Measurements from ENCODE around the gene ARL5B.
"Not testable (repeated sequence)": the region's sequence is repeated elsewhere in the genome, so short reads cannot be mapped to it uniquely, and the experiment has no call there.

The ARL5B gene

GRCh38 chr10:18619016-18619415 lies 40.2 kb upstream of the ARL5B start:
- no peak for TF ChIP-seq CTCF (IDR thresholded peaks at IDR 0.05)

GRCh38 chr10:18620856-18621255 lies 38.4 kb upstream of the ARL5B start:
- H3K4me1 ChIP-seq (ENCODE audit: control insufficient read depth in 1 of 2, insufficient read depth in 1 of 2, low read depth in 1 of 2, low read length in 1 of 2): no peaks in the 10 kb centered on the region

More at GRCh38 chr10:18619016-18619415, 40.2 kb upstream of the ARL5B start:
- Histone ChIP-seq H3K4me1 (ENCODE audit: control insufficient read depth in 1 of 2, insufficient read depth in 1 of 2, low read depth in 1 of 2, low read length in 1 of 2) (no peaks in the 10 kb centered on the region), H3K9me3 (no peaks in the 10 kb centered on the region), H3K27ac (no peak overlapping the region), H3K36me3 (peaks cover 7% of the 10 kb centered on the region), H3K4me3 (ENCODE audit: low read depth in 1 of 2, low read length in 1 of 2) (no peak overlapping the region), H3K27me3 (no peaks in the 10 kb centered on the region)

GRCh38 chr10:18623671-18624070 lies 35.6 kb upstream of the ARL5B start:
- H3K9me3 ChIP-seq; H3K4me1 ChIP-seq (ENCODE audit: control insufficient read depth in 1 of 2, insufficient read depth in 1 of 2, low read depth in 1 of 2, low read length in 1 of 2): not testable (repeated sequence)

More at GRCh38 chr10:18620856-18621255, 38.4 kb upstream of the ARL5B start:
- H3K36me3 ChIP-seq: peaks cover 7% of the 10 kb centered on the region
- H3K4me3 ChIP-seq (ENCODE audit: low read depth in 1 of 2, low read length in 1 of 2): no peak overlapping the region
- H3K27me3 ChIP-seq: no peaks in the 10 kb centered on the region
- H3K27ac ChIP-seq: no peak overlapping the region
- no peak for TF ChIP-seq CTCF (IDR thresholded peaks at IDR 0.05)
- no peaks in the 10 kb centered on the region for H3K9me3 ChIP-seq

GRCh38 chr10:18625886-18626285 lies 33.3 kb upstream of the ARL5B start:
- Histone ChIP-seq H3K36me3 (peaks cover 7% of the 10 kb centered on the region), H3K4me1 (ENCODE audit: control insufficient read depth in 1 of 2, insufficient read depth in 1 of 2, low read depth in 1 of 2, low read length in 1 of 2) (no peaks in the 10 kb centered on the region), H3K9me3 (no peaks in the 10 kb centered on the region), H3K27me3 (no peaks in the 10 kb centered on the region), H3K4me3 (ENCODE audit: low read depth in 1 of 2, low read length in 1 of 2) (no peak overlapping the region), H3K27ac (no peak overlapping the region)
- no peak for TF ChIP-seq CTCF (IDR thresholded peaks at IDR 0.05)

More at GRCh38 chr10:18623671-18624070, 35.6 kb upstream of the ARL5B start:
- not testable (repeated sequence) for H3K27me3 ChIP-seq; H3K27ac ChIP-seq; H3K4me3 ChIP-seq (ENCODE audit: low read depth in 1 of 2, low read length in 1 of 2); H3K36me3 ChIP-seq

GRCh38 chr10:18627452-18628018 lies 31.7 kb upstream of the ARL5B start:
- not testable (repeated sequence) for H3K27ac ChIP-seq, H3K9me3 ChIP-seq

GRCh38 chr10:18632500-18632899 lies 26.7 kb upstream of the ARL5B start:
- H3K4me1 ChIP-seq (ENCODE audit: control insufficient read depth in 1 of 2, insufficient read depth in 1 of 2, low read depth in 1 of 2, low read length in 1 of 2); H3K36me3 ChIP-seq; H3K27ac ChIP-seq; H3K27me3 ChIP-seq; H3K9me3 ChIP-seq; H3K4me3 ChIP-seq (ENCODE audit: low read depth in 1 of 2, low read length in 1 of 2): not testable (repeated sequence)

More at GRCh38 chr10:18627452-18628018, 31.7 kb upstream of the ARL5B start:
- H3K27me3 ChIP-seq; H3K36me3 ChIP-seq; H3K4me1 ChIP-seq (ENCODE audit: control insufficient read depth in 1 of 2, insufficient read depth in 1 of 2, low read depth in 1 of 2, low read length in 1 of 2); H3K4me3 ChIP-seq (ENCODE audit: low read depth in 1 of 2, low read length in 1 of 2): not testable (repeated sequence)

- TF ChIP-seq CTCF (IDR thresholded peaks at IDR 0.05): no peak
- no peak overlapping the region for H3K27ac ChIP-seq
- no peaks in the 10 kb centered on the region for H3K27me3 ChIP-seq
- H3K36me3 ChIP-seq: no peaks in the 10 kb centered on the region
- H3K4me3 ChIP-seq (ENCODE audit: low read depth in 1 of 2, low read length in 1 of 2): no peak overlapping the region
- H3K9me3 ChIP-seq: no peaks in the 10 kb centered on the region
- H3K4me1 ChIP-seq (ENCODE audit: control insufficient read depth in 1 of 2, insufficient read depth in 1 of 2, low read depth in 1 of 2, low read length in 1 of 2): no peaks in the 10 kb centered on the region
These were observed 23.2 kb upstream of the ARL5B start for GRCh38 chr10:18635995-18636394.

- not testable (repeated sequence) for H3K27ac ChIP-seq; H3K4me3 ChIP-seq (ENCODE audit: low read depth in 1 of 2, low read length in 1 of 2); H3K27me3 ChIP-seq; H3K4me1 ChIP-seq (ENCODE audit: control insufficient read depth in 1 of 2, insufficient read depth in 1 of 2, low read depth in 1 of 2, low read length in 1 of 2); H3K36me3 ChIP-seq; H3K9me3 ChIP-seq
These were observed 21.8 kb upstream of the ARL5B start for GRCh38 chr10:18637400-18637799.

GRCh38 chr10:18639719-18640118 lies 19.5 kb upstream of the ARL5B start:
- H3K27me3 ChIP-seq; H3K9me3 ChIP-seq; H3K4me3 ChIP-seq (ENCODE audit: low read depth in 1 of 2, low read length in 1 of 2); H3K4me1 ChIP-seq (ENCODE audit: control insufficient read depth in 1 of 2, insufficient read depth in 1 of 2, low read depth in 1 of 2, low read length in 1 of 2); H3K36me3 ChIP-seq; H3K27ac ChIP-seq: not testable (repeated sequence)

Measured in neutrophil (primary cell).